HEK293 (cell line): Measurements from ENCODE around the gene CLK1.
A peak's percentile ranks its signal among the peaks of the same experiment; 100 is the strongest.

Source experiments
- CTCF ChIA-PET: fragments of 350-600 bp; formaldehyde crosslinking; extraction: SDS; loops from one replicate; lab custom pipeline; 2021; ENCODE audit warnings: antibody characterized with exemption; lab: Yijun Ruan, JAX
- POLR2A ChIA-PET: fragments of 300-600 bp; formaldehyde crosslinking; extraction: SDS; loops from one replicate; lab custom pipeline; 2020; ENCODE audit warnings: antibody characterized with exemption, inconsistent platforms; lab: Yijun Ruan, JAX
- H3K27ac ChIP-seq: fragments of 200-500 bp; sonication (Bioruptor generic); 2 replicates; pipeline ENCODE4 v1.5.1; 2014; ENCODE audit warnings: low read depth, low read length, control low read depth, inconsistent platforms; ENCODE audit errors: extremely low read depth
- H3K36me3 ChIP-seq, 2 experiments: fragments of 200-500 bp in 1 of 2; sonication (Bioruptor generic) in 1 of 2; 1 replicate in 1 of 2; 2 replicates in 1 of 2; pipeline ENCODE4 v1.5.1; 2014 to 2017; ENCODE audit warnings: inconsistent platforms in 2 of 2, low read length in 2 of 2; ENCODE audit not compliant: control insufficient read depth in 2 of 2, insufficient read depth in 1 of 2
- H3K4me1 ChIP-seq: fragments of 200-500 bp; sonication (Bioruptor generic); 2 replicates; pipeline ENCODE4 v1.5.1; 2014; ENCODE audit warnings: mild to moderate bottlenecking, low read length, inconsistent platforms; ENCODE audit not compliant: control insufficient read depth, insufficient read depth
- H3K4me3 ChIP-seq: 2 replicates; pipeline ENCODE4 v1.5.1; 2011; ENCODE audit warnings: low read depth, mild to moderate bottlenecking, control low read depth, low read length, moderate library complexity
- H3K9me3 ChIP-seq: fragments of 200-500 bp; sonication (Bioruptor generic); 2 replicates; pipeline ENCODE4 v1.5.1; 2014; ENCODE audit warnings: low read depth, low read length, inconsistent platforms; ENCODE audit not compliant: control insufficient read depth, insufficient read depth
- EGR2 ChIP-seq: fragments of 450-650 bp; formaldehyde crosslinking; IDR thresholded peaks from 2 replicates; pipeline ENCODE4 v1.5.1; 2016; ENCODE audit warnings: low read depth, missing biosample characterization, missing genetic modification characterization
- GLIS1 ChIP-seq: fragments of 450-650 bp; formaldehyde crosslinking; IDR thresholded peaks from 2 replicates; pipeline ENCODE4 v1.5.1; 2016; ENCODE audit warnings: missing biosample characterization, missing genetic modification characterization
- IKZF3 ChIP-seq: fragments of 450-650 bp; IDR thresholded peaks from 2 replicates; pipeline ENCODE4 v1.5.0; 2018; ENCODE audit warnings: missing biosample characterization, mild to moderate bottlenecking, missing genetic modification characterization, moderate library complexity
- INSM2 ChIP-seq: fragments of 450-650 bp; formaldehyde crosslinking; IDR thresholded peaks from 2 replicates; pipeline ENCODE4 v1.5.1; 2016; ENCODE audit warnings: missing biosample characterization, missing genetic modification characterization
- KLF10 ChIP-seq: fragments of 450-650 bp; IDR thresholded peaks from 2 replicates; pipeline ENCODE4 v1.5.1; 2018; ENCODE audit warnings: missing biosample characterization, mild to moderate bottlenecking, missing genetic modification characterization
- KLF16 ChIP-seq: fragments of 450-650 bp; formaldehyde crosslinking; IDR thresholded peaks from 2 replicates; pipeline ENCODE4 v1.5.1; 2017; ENCODE audit warnings: missing biosample characterization, missing genetic modification characterization
- KLF7 ChIP-seq: fragments of 450-650 bp; formaldehyde crosslinking; IDR thresholded peaks from 2 replicates; pipeline ENCODE4 v1.5.1; 2016; ENCODE audit warnings: missing biosample characterization, missing genetic modification characterization, borderline replicate concordance
- KLF8 ChIP-seq: fragments of 450-650 bp; formaldehyde crosslinking; IDR thresholded peaks from 2 replicates; pipeline ENCODE4 v1.5.1; 2016; ENCODE audit warnings: missing biosample characterization, missing genetic modification characterization
- MEIS1 ChIP-seq: sonication (generic); formaldehyde crosslinking; IDR thresholded peaks from 2 replicates; pipeline ENCODE4 v1.8.1; 2022; ENCODE audit warnings: missing genetic modification reagents, mild to moderate bottlenecking, borderline replicate concordance
- PATZ1 ChIP-seq: fragments of 450-650 bp; formaldehyde crosslinking; IDR thresholded peaks from 2 replicates; pipeline ENCODE4 v1.5.1; 2016; ENCODE audit warnings: missing biosample characterization, missing genetic modification characterization
- SETDB1 ChIP-seq: IDR thresholded peaks from one replicate; pipeline ENCODE4 v1.6.1; 2017; ENCODE audit warnings: mild to moderate bottlenecking, low read length, moderate library complexity, mixed read lengths; ENCODE audit not compliant: insufficient read length
- SP2 ChIP-seq: fragments of 450-650 bp; formaldehyde crosslinking; IDR thresholded peaks from 2 replicates; pipeline ENCODE4 v1.5.1; 2016; ENCODE audit warnings: missing biosample characterization, missing genetic modification characterization
- ZEB2 ChIP-seq: fragments of 450-650 bp; formaldehyde crosslinking; IDR thresholded peaks from 2 replicates; pipeline ENCODE4 v1.5.1; 2016; ENCODE audit warnings: missing biosample characterization, missing genetic modification characterization
- ZFHX2 ChIP-seq: fragments of 450-650 bp; formaldehyde crosslinking; conservative IDR thresholded peaks from 2 replicates; pipeline ENCODE4 v1.5.1; 2016; ENCODE audit warnings: missing biosample characterization, missing genetic modification characterization
- ZIC2 ChIP-seq: fragments of 450-650 bp; formaldehyde crosslinking; IDR thresholded peaks from 2 replicates; pipeline ENCODE4 v1.5.1; 2016; ENCODE audit warnings: missing biosample characterization, missing genetic modification characterization
- ZNF10 ChIP-seq: fragments of 450-650 bp; formaldehyde crosslinking; IDR thresholded peaks from 2 replicates; pipeline ENCODE4 v1.5.1; 2017; ENCODE audit warnings: missing biosample characterization, missing genetic modification characterization
- ZNF121 ChIP-seq: fragments of 450-650 bp; formaldehyde crosslinking; IDR thresholded peaks from 2 replicates; pipeline ENCODE4 v1.5.1; 2016; ENCODE audit warnings: missing biosample characterization, missing genetic modification characterization
- ZNF155 ChIP-seq: fragments of 450-650 bp; formaldehyde crosslinking; IDR thresholded peaks from 2 replicates; pipeline ENCODE4 v1.5.1; 2016; ENCODE audit warnings: missing biosample characterization, missing genetic modification characterization
- ZNF24 ChIP-seq: fragments of 450-650 bp; formaldehyde crosslinking; IDR thresholded peaks from 2 replicates; pipeline ENCODE4 v1.5.1; 2016; ENCODE audit warnings: missing biosample characterization, missing genetic modification characterization
- ZNF280C ChIP-seq: fragments of 450-650 bp; formaldehyde crosslinking; IDR thresholded peaks from 2 replicates; pipeline ENCODE4 v1.5.1; 2016; ENCODE audit warnings: missing biosample characterization, missing genetic modification characterization
- ZNF324 ChIP-seq: fragments of 450-650 bp; formaldehyde crosslinking; IDR thresholded peaks from 2 replicates; pipeline ENCODE4 v1.5.1; 2016; ENCODE audit warnings: missing biosample characterization, missing genetic modification characterization
- ZNF354C ChIP-seq: fragments of 450-650 bp; formaldehyde crosslinking; IDR thresholded peaks from 2 replicates; pipeline ENCODE4 v1.5.1; 2016; ENCODE audit warnings: missing biosample characterization, missing genetic modification characterization, low read depth, borderline replicate concordance
- ZNF391 ChIP-seq: fragments of 450-650 bp; formaldehyde crosslinking; IDR thresholded peaks from 2 replicates; pipeline ENCODE4 v1.5.1; 2016; ENCODE audit warnings: low read depth, missing biosample characterization, missing genetic modification characterization, borderline replicate concordance
- ZNF394 ChIP-seq: fragments of 450-650 bp; formaldehyde crosslinking; IDR thresholded peaks from 2 replicates; pipeline ENCODE4 v1.5.1; 2016; ENCODE audit warnings: missing biosample characterization, missing genetic modification characterization, mild to moderate bottlenecking, moderate library complexity, borderline replicate concordance
- ZNF513 ChIP-seq: fragments of 450-650 bp; IDR thresholded peaks from 2 replicates; pipeline ENCODE4 v1.5.1; 2018; ENCODE audit warnings: missing biosample characterization, missing genetic modification characterization
- ZNF585B ChIP-seq: fragments of 450-650 bp; formaldehyde crosslinking; IDR thresholded peaks from 2 replicates; pipeline ENCODE4 v1.5.1; 2016; ENCODE audit warnings: missing biosample characterization, missing genetic modification characterization
- ZNF629 ChIP-seq: fragments of 450-650 bp; formaldehyde crosslinking; IDR thresholded peaks from 2 replicates; pipeline ENCODE4 v1.5.1; 2017; ENCODE audit warnings: missing biosample characterization, missing genetic modification characterization
- ZNF660 ChIP-seq: fragments of 450-650 bp; IDR thresholded peaks from 2 replicates; pipeline ENCODE4 v1.5.1; 2018; ENCODE audit warnings: missing biosample characterization, mild to moderate bottlenecking, missing genetic modification characterization
- ZNF76 ChIP-seq: fragments of 450-650 bp; formaldehyde crosslinking; IDR thresholded peaks from 2 replicates; pipeline ENCODE4; 2016; ENCODE audit warnings: low read depth, missing biosample characterization, missing genetic modification characterization, borderline replicate concordance
- ZNF843 ChIP-seq: fragments of 450-650 bp; formaldehyde crosslinking; IDR thresholded peaks from 2 replicates; pipeline ENCODE4 v1.5.1; 2016; ENCODE audit warnings: missing biosample characterization, missing genetic modification characterization

Gene CLK1

GRCh38 chr2:200811333-200812121 is 52.9 kb downstream of the CLK1 start, which contains the start of gene BZW1:
TSS of gene BZW1 (plus strand) at chr2:200811910. CDS start at chr2:200813218, 1,308 bp downstream.
- CTCF ChIA-PET = interaction anchor here (0.7 to 0.8 kb wide), 2 partner anchors 56 to 99 kb away, joined by 3 to 4 read pairs; no protein-coding TSS in a partner anchor
- POLR2A ChIA-PET = interaction anchor here (0.8 to 2.6 kb wide), 7 partner anchors 17 to 98 kb away, joined by 4 to 15 read pairs (median 6); partner anchors contain the start of genes CLK1, NIF3L1 and PPIL3
- no peaks in the 10 kb centered on the region for H3K4me1 ChIP-seq
- H3K36me3 ChIP-seq = peaks cover 30 to 39% of the 10 kb centered on the region in 2 experiments
- peak within 1 kb of the TSS; percentile 91 for H3K4me3 ChIP-seq
- peak within 1 kb of the TSS; percentile 92 for H3K27ac ChIP-seq
- H3K9me3 ChIP-seq = no peaks in the 10 kb centered on the region
- TF ChIP-seq KLF8 (tag by site-specific recombination) (peak; percentile 88), ZNF324 (tag by site-specific recombination) (peak; percentile 73; the same call in 1 of the 2 replicates), ZEB2 (tag by site-specific recombination) (peak; percentile 72; the same call in 1 of the 2 replicates), KLF7 (tag by site-specific recombination) (peak; percentile 76; the same call in 1 of the 2 replicates), IKZF3 (tag by site-specific recombination) (peak; percentile 64), ZNF843 (tag by site-specific recombination) (peak; percentile 73; the same call in 1 of the 2 replicates), PATZ1 (tag by site-specific recombination) (peak; percentile 95), ZNF24 (tag by site-specific recombination) (peak; percentile 45; the same call in 1 of the 2 replicates), EGR2 (tag by site-specific recombination) (peak; percentile 73), GLIS1 (tag by site-specific recombination) (peak; percentile 37; the same call in 1 of the 2 replicates), SETDB1 (no peak), ZNF280C (tag by site-specific recombination) (no peak), ZNF585B (tag by site-specific recombination) (no peak), ZIC2 (tag by site-specific recombination) (no peak), ZNF629 (tag by site-specific recombination) (peak; percentile 66; the same call in 1 of the 2 replicates), INSM2 (peak; percentile 34; the same call in 1 of the 2 replicates), ZFHX2 (tag by site-specific recombination) (peak; percentile 86), ZNF354C (tag by site-specific recombination) (no peak), ZNF513 (no peak), ZNF76 (tag by site-specific recombination) (0 out of 2 replicates have a peak, but pooled peaks have one; percentile 54), ZNF394 (tag by site-specific recombination) (peak; percentile 56; the same call in 1 of the 2 replicates), KLF16 (tag by site-specific recombination) (peak; percentile 66), SP2 (tag by site-specific recombination) (peak; percentile 71), ZNF660 (tag by site-specific recombination) (0 out of 2 replicates have a peak, but pooled peaks have one; percentile 26), ZNF155 (tag by site-specific recombination) (no peak), ZNF121 (tag by site-specific recombination) (no peak), MEIS1 (CRISPR knock-in tag) (no peak), KLF10 (tag by site-specific recombination) (peak; percentile 51; the same call in 1 of the 2 replicates), ZNF391 (tag by site-specific recombination) (no peak), ZNF10 (tag by site-specific recombination) (no peak)
